Measurements from ENCODE around the gene ERBIN.
"Not testable (repeated sequence)": the region's sequence is repeated elsewhere in the genome, so short reads cannot be mapped to it uniquely, and the experiment has no call there.

- not testable (repeated sequence) for TF ChIP-seq REST (IDR thresholded peaks at IDR 0.05; ENCODE audit: insufficient read depth in 1 of 2, low read depth in 2 of 2, low read length in 1 of 2); CTCF (IDR thresholded peaks at IDR 0.05); SIN3A (IDR thresholded peaks at IDR 0.05; ENCODE audit: borderline replicate concordance, insufficient read depth, low read depth, low read length)
Measured at GRCh38 chr5:66063061-66063460, 136.7 kb downstream of the ERBIN start.
